Measurements from ENCODE around the gene FAM111B. TPM values are rescaled to one million over a fixed set of nuclear protein-coding genes. Genes with fewer than 3 reads are reported as not detected.
"Not testable (repeated sequence)": the region's sequence is repeated elsewhere in the genome, so short reads cannot be mapped to it uniquely, and the experiment has no call there.

FAM111B gene
- 1.1 TPM for total RNA-seq
- long read RNA-seq = 0 reads

GRCh38 chr11:59106363-59107336 is at the start of gene FAM111B:
FAM111B (plus strand) TSS chr11:59107237; CDS start chr11:59109626, 2,389 bp downstream.
- ATAC-seq (peak; percentile 96), DNase-seq (ENCODE audit: missing footprints) (peak; percentile 89)
- intact Hi-C loops (cut with DNase I) = no loop called here

- intact Hi-C loops (cut with DNase I) = not testable (repeated sequence)
- DNase-seq (ENCODE audit: missing footprints) = peak; percentile 76
- peak; percentile 68 for ATAC-seq
Observed at GRCh38 chr11:59058120-59059033, 48.7 kb upstream of the FAM111B start.

- intact Hi-C loops (cut with DNase I); ATAC-seq; DNase-seq (ENCODE audit: missing footprints): not testable (repeated sequence)
Observed at GRCh38 chr11:59060096-59060495, 46.9 kb upstream of the FAM111B start.

- ATAC-seq = no peak
- DNase-seq (ENCODE audit: missing footprints) = no peak
- intact Hi-C loops (cut with DNase I) = no loop called here
Observed at GRCh38 chr11:59062602-59063529, 44.2 kb upstream of the FAM111B start.

- intact Hi-C loops (cut with DNase I); DNase-seq (ENCODE audit: missing footprints); ATAC-seq: not testable (repeated sequence)
Observed at GRCh38 chr11:59063996-59064727, 42.9 kb upstream of the FAM111B start.

- ATAC-seq (no peak), DNase-seq (ENCODE audit: missing footprints) (no peak)
- intact Hi-C loops (cut with DNase I) = no loop called here
Observed at GRCh38 chr11:59069087-59069486, 38.0 kb upstream of the FAM111B start.

GRCh38 chr11:59076876-59077571 is 30.0 kb upstream of the FAM111B start:
- DNase-seq (ENCODE audit: missing footprints) (no peak), ATAC-seq (no peak)
- intact Hi-C loops (cut with DNase I) = no loop called here

- DNase-seq (ENCODE audit: missing footprints) = no peak
- intact Hi-C loops (cut with DNase I) = no loop called here
Observed at GRCh38 chr11:59078435-59078834, 28.6 kb upstream of the FAM111B start.

GRCh38 chr11:59079086-59079485 is 28.0 kb upstream of the FAM111B start:
- no peak for ATAC-seq
- intact Hi-C loops (cut with DNase I) = no loop called here
- DNase-seq (ENCODE audit: missing footprints) = no peak

More at GRCh38 chr11:59078435-59078834, 28.6 kb upstream of the FAM111B start:
- no peak for ATAC-seq

GRCh38 chr11:59080421-59080820 is 26.6 kb upstream of the FAM111B start:
- DNase-seq (ENCODE audit: missing footprints); intact Hi-C loops (cut with DNase I); ATAC-seq: not testable (repeated sequence)

GRCh38 chr11:59081430-59082020 is 25.5 kb upstream of the FAM111B start:
- DNase-seq (ENCODE audit: missing footprints); intact Hi-C loops (cut with DNase I); ATAC-seq: not testable (repeated sequence)

- DNase-seq (ENCODE audit: missing footprints); ATAC-seq; intact Hi-C loops (cut with DNase I): not testable (repeated sequence)
Observed at GRCh38 chr11:59086007-59086406, 21.0 kb upstream of the FAM111B start, which contains the start of gene GLYATL1B. GLYATL1B (plus strand) TSS chr11:59086307; CDS start chr11:59086307, 0 bp downstream.

- intact Hi-C loops (cut with DNase I) = no loop called here
- ATAC-seq (no peak), DNase-seq (ENCODE audit: missing footprints) (no peak)
Observed at GRCh38 chr11:59088162-59088561, 18.9 kb upstream of the FAM111B start.

GRCh38 chr11:59093576-59093975 is 13.5 kb upstream of the FAM111B start:
- ATAC-seq; intact Hi-C loops (cut with DNase I): not testable (repeated sequence)

GRCh38 chr11:59095225-59095624 is 11.8 kb upstream of the FAM111B start:
- intact Hi-C loops (cut with DNase I) = loop anchor here (5.0 kb wide), 2 partner anchors 42 to 62 kb away; no protein-coding TSS in a partner anchor
- not testable (repeated sequence) for DNase-seq (ENCODE audit: missing footprints); ATAC-seq

More at GRCh38 chr11:59093576-59093975, 13.5 kb upstream of the FAM111B start:
- DNase-seq (ENCODE audit: missing footprints) = not testable (repeated sequence)

GRCh38 chr11:59095972-59096575 is 11.0 kb upstream of the FAM111B start:
- not testable (repeated sequence) for DNase-seq (ENCODE audit: missing footprints); ATAC-seq
- intact Hi-C loops (cut with DNase I) = loop anchor here (5.0 kb wide), 2 partner anchors 41 to 61 kb away; no protein-coding TSS in a partner anchor
